Myocyte (in vitro differentiated cells): ENCODE measurements around the gene FAM180B. TPM values are rescaled to one million over a fixed set of nuclear protein-coding genes. Genes with fewer than 3 reads are reported as not detected.
"Not testable (repeated sequence)": the region's sequence is repeated elsewhere in the genome, so short reads cannot be mapped to it uniquely, and the experiment has no call there.

Source experiments
- DNase-seq: peaks from one replicate; pipeline ENCODE4 v3.0.0-alpha.2; 2012; ENCODE audit warnings: low read depth
- total RNA-seq: library from RNA; depleted of rRNA; stranded (reverse); fragments of >200 nt; gene quantifications from 2 replicates; pipeline ENCODE4 v1.2.3, GENCODE V29; 2014

FAM180B gene
- total RNA-seq, 1 donor from 2014 or later: 2.8 TPM

GRCh38 chr11:47593934-47594855 lies 7.7 kb downstream of the FAM180B start, which contains the start of gene C1QTNF4:
TSS of gene C1QTNF4 (minus strand) at chr11:47594411. CDS start at chr11:47590810, 3,601 bp downstream.
- DNase-seq: no peak

- DNase-seq: no peak
These were observed 8.6 kb downstream of the FAM180B start for GRCh38 chr11:47595029-47595428.

DNA sequence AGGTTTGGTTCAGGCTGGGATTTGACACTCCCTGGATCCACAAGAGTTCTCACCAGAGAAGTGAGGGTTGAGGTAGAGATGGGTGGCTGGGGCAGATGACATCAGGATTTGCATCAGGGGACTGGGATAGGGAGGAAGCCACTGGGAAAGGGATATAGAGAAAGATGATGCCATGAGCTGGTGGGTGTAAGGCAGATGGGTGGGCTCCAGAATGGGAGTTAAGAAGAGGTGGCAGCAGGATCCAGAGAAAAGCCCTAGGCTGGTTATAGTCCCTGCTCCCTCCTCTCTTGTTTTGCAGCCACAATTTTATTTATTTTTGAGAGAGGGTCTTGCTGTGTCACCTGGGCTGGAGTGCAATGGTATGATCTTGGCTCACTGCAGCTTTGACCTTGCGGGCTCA lies 9.5 kb downstream of the FAM180B start:
- DNase-seq: no peak

DNA sequence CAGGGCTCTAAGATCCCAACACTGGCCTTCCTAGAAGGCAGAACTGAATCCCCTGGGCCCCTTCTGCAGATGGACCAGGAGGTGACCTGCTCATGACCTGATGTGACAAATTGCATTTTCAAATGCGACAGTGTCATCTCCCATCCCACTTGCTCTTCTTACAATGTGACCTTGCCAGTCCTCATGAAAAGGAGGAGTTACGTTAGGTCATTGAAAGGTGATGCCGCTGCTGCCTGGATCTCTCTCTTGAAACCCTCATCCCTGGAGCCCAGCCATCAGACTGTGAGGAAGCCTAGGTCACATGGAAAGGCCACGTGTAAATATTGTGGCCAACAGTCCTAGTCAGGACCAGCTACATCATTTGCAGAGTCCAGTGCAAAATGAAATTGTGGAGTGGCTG lies 13.4 kb downstream of the FAM180B start:
- DNase-seq: peak; percentile 10

GRCh38 chr11:47603295-47603694 lies 16.8 kb downstream of the FAM180B start:
- no peak for DNase-seq

- no peak for DNase-seq
These were observed 19.4 kb downstream of the FAM180B start for GRCh38 chr11:47605921-47606320.

DNA sequence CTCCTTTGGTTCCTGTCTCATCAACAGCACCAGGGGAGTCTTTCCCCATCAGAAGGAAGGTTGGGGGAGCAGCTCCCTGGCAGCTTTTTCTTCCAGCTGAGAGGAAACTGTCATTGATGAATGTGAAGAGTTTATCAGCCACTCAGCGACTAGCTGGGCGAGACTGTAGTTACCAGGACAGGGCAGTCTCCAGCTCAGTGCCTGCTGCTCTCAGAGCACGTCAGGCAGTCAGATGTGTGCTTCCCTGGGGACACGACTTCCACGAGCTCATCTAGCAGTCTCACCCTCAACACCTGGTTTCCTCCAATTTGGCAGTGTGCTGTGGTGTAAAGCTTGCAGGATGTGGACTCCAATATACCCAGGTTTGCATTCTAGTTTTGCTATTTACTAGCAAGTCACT lies 20.3 kb downstream of the FAM180B start:
- peak; percentile 22 for DNase-seq

DNA sequence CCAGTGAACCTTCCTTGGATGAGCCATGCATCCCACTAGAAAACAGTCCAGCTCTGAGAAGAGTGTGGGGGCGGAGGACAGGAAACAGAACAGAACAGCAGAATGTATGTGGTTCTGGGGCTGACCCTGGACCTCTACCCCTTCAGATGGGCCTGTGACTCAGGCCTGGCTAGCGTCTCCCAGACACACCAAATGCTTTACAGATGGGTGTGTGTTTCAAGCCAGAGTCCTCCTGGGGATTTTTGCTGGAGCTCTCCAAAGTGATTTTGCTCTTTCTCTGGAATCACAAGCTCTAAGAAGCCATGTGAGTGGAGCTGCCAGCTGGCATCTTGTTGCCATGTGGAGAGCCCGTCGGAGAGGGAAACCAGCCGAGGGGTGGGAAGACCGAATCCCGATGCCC lies 20.9 kb downstream of the FAM180B start:
- DNase-seq: peak; percentile 77

DNA sequence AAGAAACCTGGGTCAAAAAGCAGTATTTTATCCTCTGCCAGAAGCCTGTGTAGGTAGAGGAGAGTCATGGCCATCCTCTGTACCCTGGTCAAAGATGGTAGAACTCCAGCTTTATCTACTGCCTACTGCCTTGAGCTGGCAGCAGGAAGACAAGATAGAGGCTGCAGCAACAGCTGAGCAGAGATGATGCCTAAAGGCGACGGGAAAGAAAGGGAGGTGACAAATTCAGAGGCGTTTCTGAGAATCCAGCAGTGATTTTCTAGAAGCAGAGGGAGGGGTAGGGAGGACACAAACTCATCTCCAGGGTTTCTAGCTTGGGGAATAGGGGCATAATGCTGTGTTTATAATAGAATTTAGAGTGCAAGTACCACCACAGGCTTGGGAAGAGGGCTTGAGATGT lies 23.2 kb downstream of the FAM180B start:
- DNase-seq: no peak

- DNase-seq: no peak
These were observed 24.9 kb downstream of the FAM180B start for GRCh38 chr11:47611348-47611794.

DNA sequence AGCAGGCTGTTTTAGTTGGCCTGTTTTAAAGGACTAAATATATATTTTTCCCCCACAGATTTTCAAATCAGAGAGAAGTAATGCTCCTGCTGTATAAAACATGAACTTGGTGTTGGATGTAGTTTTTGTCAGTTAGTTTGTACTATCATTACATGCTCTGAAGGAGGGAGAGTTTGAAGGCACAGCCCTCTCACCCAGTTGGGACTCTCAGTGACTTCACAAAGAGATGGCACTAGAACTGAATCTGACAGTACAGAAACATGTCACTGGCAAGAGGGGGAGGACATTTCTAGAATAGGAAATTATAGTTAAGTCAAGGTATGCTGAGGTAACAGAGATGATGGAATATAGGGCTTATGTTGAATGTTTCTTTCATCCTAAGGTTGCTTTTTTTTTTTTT lies 28.8 kb downstream of the FAM180B start:
- no peak for DNase-seq

DNA sequence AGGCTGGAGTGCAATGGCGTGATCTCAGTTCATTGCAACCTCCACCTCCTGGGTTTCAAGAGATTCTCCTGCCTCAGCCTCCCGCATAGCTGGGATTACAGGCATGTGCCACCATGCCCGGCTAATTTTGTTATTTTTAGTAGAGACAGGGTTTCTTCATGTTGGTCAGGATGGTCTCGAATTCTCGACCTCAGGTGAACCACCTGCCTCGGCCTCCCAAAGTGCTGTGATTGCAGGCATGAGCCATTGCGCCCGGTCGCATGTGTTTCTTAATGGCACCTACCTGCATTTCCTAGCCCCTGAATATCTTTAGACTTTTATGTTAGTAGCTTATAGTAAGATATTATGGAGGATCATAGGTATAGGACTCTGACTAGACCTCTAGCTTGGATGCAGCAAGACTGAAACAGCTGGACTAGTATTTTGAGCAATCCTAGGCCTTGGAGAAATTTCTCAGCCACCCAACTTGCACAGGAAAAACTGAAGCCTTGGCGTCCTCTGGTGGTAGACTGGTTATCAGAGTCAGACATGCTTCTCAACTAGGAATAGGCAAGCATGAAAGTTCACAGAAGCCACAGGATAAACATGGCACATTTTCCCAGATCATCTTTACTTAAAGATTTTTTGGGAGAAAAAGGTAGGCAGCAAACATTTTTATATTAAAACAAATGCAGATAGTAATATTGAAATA lies 30.4 kb downstream of the FAM180B start:
- peak; percentile 83 for DNase-seq

- DNase-seq: peak; percentile 30
These were observed 30.9 kb downstream of the FAM180B start for GRCh38 chr11:47617417-47617809.

- no peak for DNase-seq
These were observed 34.4 kb downstream of the FAM180B start for GRCh38 chr11:47620836-47621378.

DNA sequence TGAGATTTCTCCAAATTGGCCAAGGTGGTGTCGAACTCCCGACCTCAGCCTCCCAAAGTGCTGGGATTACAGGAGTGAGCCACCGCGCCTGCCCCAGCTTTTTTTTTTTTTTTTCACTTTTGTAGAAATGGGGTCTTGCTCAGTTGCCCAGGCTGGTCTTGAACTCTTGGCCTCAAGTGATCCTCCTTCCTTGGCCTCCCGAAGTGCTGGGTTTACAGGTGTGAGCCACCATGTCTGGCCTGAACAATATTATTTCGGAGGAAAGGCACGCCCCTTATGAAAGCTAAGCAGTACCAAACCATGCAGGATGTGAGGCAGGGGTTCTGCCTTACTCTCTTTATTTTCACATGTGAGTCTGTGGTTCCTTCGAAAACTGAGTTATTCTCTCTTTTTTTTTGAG lies 39.8 kb downstream of the FAM180B start:
- DNase-seq: no peak

DNA sequence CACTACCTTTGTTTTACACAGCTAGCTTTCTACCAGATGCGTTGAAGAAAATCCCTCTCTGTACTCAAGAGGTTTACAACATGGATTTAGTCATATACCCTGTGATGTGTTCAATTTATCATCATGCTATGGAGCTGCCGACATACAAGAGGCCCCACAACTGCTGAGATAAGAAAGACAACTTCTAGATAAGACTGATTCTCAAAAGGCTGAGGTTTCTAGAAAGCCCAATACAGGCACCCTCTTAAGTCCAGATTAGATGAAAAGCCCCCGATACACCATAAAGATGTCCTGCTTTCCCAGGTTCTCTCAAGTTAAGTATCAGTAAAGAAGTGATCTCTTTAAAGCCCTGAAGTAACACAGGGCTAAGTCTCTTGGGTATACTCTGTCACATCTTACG lies 41.5 kb downstream of the FAM180B start:
- DNase-seq: no peak

GRCh38 chr11:47631473-47631872 lies 45.0 kb downstream of the FAM180B start:
- no peak for DNase-seq

DNA sequence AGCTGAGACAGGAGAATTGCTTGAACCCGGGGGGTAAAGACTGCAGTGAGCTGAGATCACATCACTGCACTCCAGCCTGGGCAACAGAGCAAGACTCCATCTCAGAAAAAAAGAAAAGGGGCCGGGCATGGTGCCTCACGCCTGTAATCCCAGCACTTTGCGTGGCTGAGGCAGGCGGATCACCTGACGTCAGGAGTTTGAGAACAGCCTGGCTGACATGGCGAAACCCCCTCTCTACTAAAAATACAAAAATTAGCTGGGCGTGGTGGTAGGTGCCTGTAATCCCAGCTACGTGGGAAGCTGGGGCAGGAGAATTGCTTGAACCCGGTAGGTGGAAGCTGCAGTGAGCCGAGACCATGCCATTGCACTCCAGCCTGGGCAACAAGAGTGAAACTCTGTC lies 49.9 kb downstream of the FAM180B start:
- DNase-seq: not testable (repeated sequence)
